Hepatocyte (in vitro differentiated cells): Measurements from ENCODE around the gene KRCC1. TPM values are rescaled to one million over a fixed set of nuclear protein-coding genes. Genes with fewer than 3 reads are reported as not detected.
"Not testable (repeated sequence)": the region's sequence is repeated elsewhere in the genome, so short reads cannot be mapped to it uniquely, and the experiment has no call there.

Experiments used
- DNase-seq: peaks from one replicate; pipeline ENCODE4 v3.0.0-alpha.2; 2016; ENCODE audit warnings: low spot score
- H2AFZ ChIP-seq: fragments of 200-600 bp; sonication (generic); 2 replicates; pipeline ENCODE4 v1.6.0; 2016; ENCODE audit warnings: antibody characterized with exemption, mild to moderate bottlenecking
- H3K27ac ChIP-seq: fragments of 200-600 bp; sonication (generic); 2 replicates; pipeline ENCODE4 v1.5.1; 2016; ENCODE audit warnings: mild to moderate bottlenecking
- H3K27me3 ChIP-seq: fragments of 200-600 bp; sonication (generic); 2 replicates; pipeline ENCODE4 v1.6.1; 2016
- H3K36me3 ChIP-seq: fragments of 200-600 bp; sonication (generic); replicated peaks from 2 replicates; pipeline ENCODE4 v1.5.1; 2016; ENCODE audit warnings: low read depth; ENCODE audit not compliant: insufficient read depth
- H3K4me1 ChIP-seq: fragments of 200-600 bp; sonication (generic); 2 replicates; pipeline ENCODE4 v1.5.1; 2016; ENCODE audit warnings: mild to moderate bottlenecking, moderate library complexity; ENCODE audit not compliant: insufficient read depth
- H3K4me2 ChIP-seq: fragments of 200-600 bp; sonication (generic); 2 replicates; pipeline ENCODE4 v1.6.0; 2016
- H3K4me3 ChIP-seq: fragments of 200-600 bp; sonication (generic); 2 replicates; pipeline ENCODE4 v1.5.1; 2016; ENCODE audit warnings: mild to moderate bottlenecking
- H3K79me2 ChIP-seq: fragments of 200-600 bp; sonication (generic); 2 replicates; pipeline ENCODE4 v1.6.0; 2017; ENCODE audit warnings: mild to moderate bottlenecking
- H3K9me2 ChIP-seq: fragments of 200-600 bp; sonication (generic); replicated peaks from 2 replicates; pipeline ENCODE4 v1.6.0; 2017; ENCODE audit warnings: mild to moderate bottlenecking; ENCODE audit not compliant: insufficient read depth
- H3K9me3 ChIP-seq: fragments of 200-600 bp; sonication (generic); 2 replicates; pipeline ENCODE4 v1.5.1; 2016; ENCODE audit warnings: low read depth, mild to moderate bottlenecking
- H4K20me1 ChIP-seq: fragments of 200-600 bp; sonication (generic); 2 replicates; pipeline ENCODE4 v1.6.0; 2016; ENCODE audit warnings: mild to moderate bottlenecking; ENCODE audit not compliant: insufficient read depth, poor library complexity, severe bottlenecking
- CTCF ChIP-seq: fragments of 200-600 bp; sonication (generic); IDR thresholded peaks from 2 replicates; pipeline ENCODE4 v1.5.1; 2016; ENCODE audit warnings: antibody characterized with exemption, mild to moderate bottlenecking; ENCODE audit not compliant: poor library complexity
- EZH2 ChIP-seq: fragments of 200-600 bp; sonication (generic); IDR thresholded peaks from 2 replicates; pipeline ENCODE4 v1.6.1; 2016; ENCODE audit warnings: antibody characterized with exemption, mild to moderate bottlenecking, borderline replicate concordance
- EZH2phosphoT487 ChIP-seq: fragments of 200-600 bp; sonication (generic); IDR thresholded peaks from one replicate; pipeline ENCODE4 v1.6.1; 2018; ENCODE audit warnings: antibody characterized with exemption, mild to moderate bottlenecking, low read depth, moderate library complexity; ENCODE audit not compliant: unreplicated experiment, severe bottlenecking
- WGBS: methylation state at CpG from one replicate; pipeline ENCODE4 v1.1.6; 2016; ENCODE audit warnings: low lambda C conversion rate; ENCODE audit errors: missing lambda C conversion rate; 5-methylcytosine and 5-hydroxymethylcytosine counted together
- polyA plus RNA-seq: library from polyadenylated mRNA; unstranded; fragments of >200 nt; fragmentation: Nextera tagmentation; extraction: Ambion mirVana; gene quantifications from 2 replicates; pipeline ENCODE4 v1.2.1, GENCODE V29; 2016
- total RNA-seq: library from RNA; depleted of rRNA; stranded (reverse); fragments of >200 nt; gene quantifications from 2 replicates; pipeline ENCODE4 v1.2.3, GENCODE V29; 2014

The KRCC1 gene
- total and polyA plus RNA-seq, 2 experiments from 2014 or later, result 18.3 to 30.9 TPM

- Histone ChIP-seq H3K27ac (no peak overlapping the region), H3K36me3 (no peaks in the 10 kb centered on the region), H3K9me3 (no peaks in the 10 kb centered on the region), H3K9me2 (no peaks in the 10 kb centered on the region), H3K4me2 (no peak overlapping the region), H3K27me3 (no peaks in the 10 kb centered on the region), H3K4me1 (no peaks in the 10 kb centered on the region), H2AFZ (no peak overlapping the region), H4K20me1 (no peaks in the 10 kb centered on the region), H3K79me2 (no peaks in the 10 kb centered on the region), H3K4me3 (no peak overlapping the region)
- DNase-seq, result no peak
- WGBS, result 61% methylated on average over 6 of the region's 6 CpGs
- no peak for TF ChIP-seq EZH2phosphoT487
Measured at GRCh38 chr2:88024509-88024908, 31.1 kb downstream of the KRCC1 start.

GRCh38 chr2:88022669-88022921 lies 33.0 kb downstream of the KRCC1 start:
- Histone ChIP-seq H3K27ac (no peak overlapping the region), H4K20me1 (no peaks in the 10 kb centered on the region), H3K4me3 (no peak overlapping the region), H3K9me2 (no peaks in the 10 kb centered on the region), H2AFZ (no peak overlapping the region), H3K4me1 (peaks cover under 1% of the 10 kb centered on the region), H3K27me3 (no peaks in the 10 kb centered on the region), H3K9me3 (no peaks in the 10 kb centered on the region), H3K4me2 (no peak overlapping the region), H3K79me2 (no peaks in the 10 kb centered on the region), H3K36me3 (no peaks in the 10 kb centered on the region)
- TF ChIP-seq EZH2phosphoT487 (no peak), CTCF (no peak)
- WGBS, result 96% methylated on average over 5 of the region's 5 CpGs
- no peak for DNase-seq

GRCh38 chr2:88019985-88020384 lies 35.6 kb downstream of the KRCC1 start:
- Histone ChIP-seq H3K27ac (no peak overlapping the region), H2AFZ (no peak overlapping the region), H3K4me2 (no peak overlapping the region), H3K9me3 (no peaks in the 10 kb centered on the region), H3K4me1 (peaks cover 5% of the 10 kb centered on the region), H3K79me2 (no peaks in the 10 kb centered on the region), H3K27me3 (no peaks in the 10 kb centered on the region), H3K36me3 (no peaks in the 10 kb centered on the region), H3K4me3 (no peak overlapping the region), H3K9me2 (no peaks in the 10 kb centered on the region), H4K20me1 (no peaks in the 10 kb centered on the region)
- 89% methylated on average over 3 of the region's 3 CpGs for WGBS
- DNase-seq, result no peak
- TF ChIP-seq EZH2, result no peak
- TF ChIP-seq EZH2phosphoT487, result no peak
- no peak for TF ChIP-seq CTCF

- Histone ChIP-seq H3K4me1 (peaks cover 5% of the 10 kb centered on the region), H4K20me1 (no peaks in the 10 kb centered on the region), H2AFZ (no peak overlapping the region), H3K4me3 (no peak overlapping the region), H3K36me3 (no peaks in the 10 kb centered on the region), H3K27me3 (no peaks in the 10 kb centered on the region), H3K27ac (no peak overlapping the region), H3K9me2 (no peaks in the 10 kb centered on the region), H3K79me2 (no peaks in the 10 kb centered on the region), H3K9me3 (no peaks in the 10 kb centered on the region), H3K4me2 (no peak overlapping the region)
- TF ChIP-seq CTCF (no peak), EZH2phosphoT487 (no peak), EZH2 (no peak)
- DNase-seq, result no peak
- 82% methylated on average over 6 of the region's 6 CpGs for WGBS
Measured at GRCh38 chr2:88018909-88019308, 36.7 kb downstream of the KRCC1 start.

GRCh38 chr2:88018077-88018805 lies 37.3 kb downstream of the KRCC1 start:
- H2AFZ ChIP-seq, H4K20me1 ChIP-seq, H3K79me2 ChIP-seq, H3K4me3 ChIP-seq, H3K36me3 ChIP-seq, H3K9me2 ChIP-seq, H3K27me3 ChIP-seq, H3K4me1 ChIP-seq, DNase-seq, H3K4me2 ChIP-seq, H3K27ac ChIP-seq, H3K9me3 ChIP-seq: not testable (repeated sequence)
- WGBS, result 83% methylated on average over 11 of the region's 11 CpGs

- not testable (repeated sequence) for H3K4me3 ChIP-seq, H3K27ac ChIP-seq, H4K20me1 ChIP-seq, H3K9me2 ChIP-seq, DNase-seq, H3K79me2 ChIP-seq, H3K9me3 ChIP-seq, H3K4me1 ChIP-seq, H3K27me3 ChIP-seq, H3K36me3 ChIP-seq
- WGBS, result 87% methylated on average over 2 of the region's 2 CpGs
- Histone ChIP-seq H3K4me2 (peak overlapping the region; percentile 77), H2AFZ (peak overlapping the region; percentile 80)
Measured at GRCh38 chr2:88017780-88018038, 37.9 kb downstream of the KRCC1 start.
